Coronary artery (tissue), 2 donors: ENCODE data around the gene CCDC69.

Experiments
- DNase-seq: peaks from one replicate; pipeline ENCODE4 v3.0.0-alpha.2; 2017; ENCODE audit warnings: low spot score
- H3K27ac ChIP-seq, 2 donors: fragments of 200-600 bp; sonication (generic); one replicate each; pipeline ENCODE4 v1.5.1; 2016 to 2019
- H3K4me3 ChIP-seq: fragments of 200-600 bp; sonication (generic); 2 replicates; pipeline ENCODE4 v1.5.1; 2016; ENCODE audit warnings: mild to moderate bottlenecking, moderate library complexity
- CTCF ChIP-seq: fragments of 200-600 bp; sonication (generic); IDR thresholded peaks from one replicate; pipeline ENCODE4 v1.5.1; 2019; ENCODE audit warnings: antibody characterized with exemption

The CCDC69 gene

GRCh38 chr5:151223447-151224264 lies at the start of gene CCDC69:
TSS of gene CCDC69 (minus strand) at chr5:151224092. CDS start at chr5:151223970, 122 bp downstream.
- Histone ChIP-seq H3K27ac (peak within 1 kb of the TSS; percentile 51 to 89), H3K4me3 (peak within 1 kb of the TSS; percentile 86)

GRCh38 chr5:151271336-151271735 lies 47.4 kb upstream of the CCDC69 start:
- TF ChIP-seq CTCF = no peak
- no peak overlapping the region for H3K4me3 ChIP-seq
- no peak for DNase-seq
- H3K27ac ChIP-seq = no peak overlapping the region

More at GRCh38 chr5:151223447-151224264, at the start of gene CCDC69:
- DNase-seq = peak; percentile 79
- TF ChIP-seq CTCF = peak; percentile 12

- H3K4me3 ChIP-seq = no peak overlapping the region
- no peak for TF ChIP-seq CTCF
- H3K27ac ChIP-seq = no peak overlapping the region
- DNase-seq = no peak
Observed at GRCh38 chr5:151270599-151270998, 46.7 kb upstream of the CCDC69 start.

GRCh38 chr5:151267491-151268260 lies 43.8 kb upstream of the CCDC69 start:
- no peak for TF ChIP-seq CTCF
- H3K27ac ChIP-seq = no peak overlapping the region
- DNase-seq = no peak
- H3K4me3 ChIP-seq = no peak overlapping the region

- DNase-seq = no peak
- H3K4me3 ChIP-seq = no peak overlapping the region
- no peak overlapping the region for H3K27ac ChIP-seq
- TF ChIP-seq CTCF = no peak
Observed at GRCh38 chr5:151264113-151264512, 40.2 kb upstream of the CCDC69 start.

- DNase-seq = no peak
- no peak for TF ChIP-seq CTCF
- no peak overlapping the region for H3K4me3 ChIP-seq
- H3K27ac ChIP-seq = no peak overlapping the region
Observed at GRCh38 chr5:151262532-151262931, 38.6 kb upstream of the CCDC69 start.
